HuH-7.5 (cell line): Measurements from ENCODE around the gene KRT72.

Experiments used
- DNase-seq: peaks from one replicate; pipeline ENCODE4 v3.0.0; 2011; ENCODE audit warnings: low spot score

The KRT72 gene

GRCh38 chr12:52541709-52542108, 59.6 kb downstream of the KRT72 start:
- DNase-seq: no peak

GRCh38 chr12:52540531-52540930, 60.7 kb downstream of the KRT72 start:
- no peak for DNase-seq

GRCh38 chr12:52539821-52540173, 61.5 kb downstream of the KRT72 start:
- no peak for DNase-seq

GRCh38 chr12:52539083-52539820, 62.0 kb downstream of the KRT72 start:
- no peak for DNase-seq

- DNase-seq: no peak
Measured at GRCh38 chr12:52537101-52537500, 64.2 kb downstream of the KRT72 start.
